A673 (cell line): Measurements from ENCODE around the gene ATL1. TPM values are rescaled to one million over a fixed set of nuclear protein-coding genes. Genes with fewer than 3 reads are reported as not detected.

Experiments used
- BruUV-seq: library from RNA; stranded (reverse); fragments of 400-500 nt; replicated peaks from 2 replicates; lab custom pipeline; 2021; lab: Mats Ljungman, UMichigan
- CTCF ChIA-PET: fragments of 300-600 bp; sonication (Branson Sonifier 250); formaldehyde crosslinking; loops from one replicate; lab custom pipeline; 2022; ENCODE audit warnings: antibody characterized with exemption; lab: Charles Lee
- POLR2A ChIA-PET: fragments of 300-600 bp; sonication (Branson Sonifier 250); formaldehyde crosslinking; loops from one replicate; lab custom pipeline; 2022; ENCODE audit warnings: antibody characterized with exemption; ENCODE audit not compliant: low non-redundant PET; lab: Charles Lee
- DNase-seq: peaks from one replicate; pipeline ENCODE4 v3.0.0-alpha.2; 2015; ENCODE audit warnings: low spot score
- H3K27ac ChIP-seq: fragments of 200-600 bp; sonication (generic); 2 replicates; pipeline ENCODE4 v1.5.1; 2016; ENCODE audit warnings: mixed run types, low read depth, mild to moderate bottlenecking, mixed read lengths, antibody characterized with exemption, low read length; ENCODE audit not compliant: poor library complexity, severe bottlenecking
- H3K27me3 ChIP-seq: fragments of 200-600 bp; sonication (generic); replicated peaks from 2 replicates; pipeline ENCODE4 v1.6.1; 2017; ENCODE audit warnings: mixed run types, low read depth, mild to moderate bottlenecking, mixed read lengths, antibody characterized with exemption, low read length; ENCODE audit not compliant: insufficient read depth, poor library complexity
- H3K36me3 ChIP-seq: fragments of 200-600 bp; sonication (generic); 2 replicates; pipeline ENCODE4 v1.6.1; 2016; ENCODE audit warnings: mixed run types, mild to moderate bottlenecking, mixed read lengths, antibody characterized with exemption, low read length; ENCODE audit not compliant: insufficient read depth, poor library complexity, severe bottlenecking
- H3K4me1 ChIP-seq: fragments of 200-600 bp; sonication (generic); 2 replicates; pipeline ENCODE4 v1.6.1; 2017; ENCODE audit warnings: mixed run types, mild to moderate bottlenecking, mixed read lengths, antibody characterized with exemption, low read length; ENCODE audit not compliant: insufficient read depth, poor library complexity, severe bottlenecking
- H3K4me3 ChIP-seq: fragments of 200-600 bp; sonication (generic); 2 replicates; pipeline ENCODE4 v1.5.1; 2016; ENCODE audit warnings: low read depth, mixed run types, mild to moderate bottlenecking, mixed read lengths, low read length; ENCODE audit not compliant: poor library complexity, severe bottlenecking
- H3K9me3 ChIP-seq: fragments of 200-600 bp; sonication (generic); 2 replicates; pipeline ENCODE4 v1.6.1; 2016; ENCODE audit warnings: mixed run types, low read depth, mild to moderate bottlenecking, mixed read lengths, antibody characterized with exemption, low read length; ENCODE audit not compliant: poor library complexity, severe bottlenecking
- EZH2 ChIP-seq: fragments of 200-600 bp; sonication (generic); IDR thresholded peaks from 2 replicates; pipeline ENCODE4 v1.6.1; 2017; ENCODE audit warnings: borderline replicate concordance, low read depth, mild to moderate bottlenecking, mixed read lengths, antibody characterized with exemption, low read length; ENCODE audit not compliant: poor library complexity, severe bottlenecking
- intact Hi-C: fragments of 100-400 bp; cut with micrococcal nuclease; formaldehyde crosslinking; loops from one replicate; pipeline ENCODE4 v1.10.0; 2022; ENCODE audit not compliant: unreplicated experiment
- total RNA-seq: library from RNA; stranded (reverse); gene quantifications from 2 replicates; pipeline ENCODE4 v1.2.3, GENCODE V29; 2021
- TF ChIP-seq, protein P1 (sequence below): fragments of 300-800, 200-600 bp; sonication (generic); conservative IDR thresholded peaks from 2 replicates; pipeline ENCODE4 v1.5.1; 2017; ENCODE audit warnings: low read depth, mild to moderate bottlenecking, antibody characterized with exemption, low read length, moderate library complexity, mixed read lengths

Gene ATL1
- total RNA-seq, 1 experiment from 2014 or later: 9.8 TPM

DNA sequence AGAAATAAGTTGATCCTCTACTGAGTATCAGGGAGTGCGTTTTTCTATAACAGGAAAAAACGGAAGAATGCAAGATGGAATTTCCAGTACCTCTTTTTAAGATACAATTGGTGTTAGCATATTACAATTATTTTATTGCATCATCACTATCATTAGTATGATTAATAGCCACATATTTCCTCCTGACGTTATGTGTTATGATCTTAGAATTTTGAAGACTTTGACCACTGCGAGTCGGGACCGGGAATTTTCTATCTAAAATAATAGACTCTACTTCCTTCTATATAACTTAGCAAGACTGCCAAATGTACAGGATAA, 108.8 kb downstream of the ATL1 start:
- TF ChIP-seq, protein P1, sequence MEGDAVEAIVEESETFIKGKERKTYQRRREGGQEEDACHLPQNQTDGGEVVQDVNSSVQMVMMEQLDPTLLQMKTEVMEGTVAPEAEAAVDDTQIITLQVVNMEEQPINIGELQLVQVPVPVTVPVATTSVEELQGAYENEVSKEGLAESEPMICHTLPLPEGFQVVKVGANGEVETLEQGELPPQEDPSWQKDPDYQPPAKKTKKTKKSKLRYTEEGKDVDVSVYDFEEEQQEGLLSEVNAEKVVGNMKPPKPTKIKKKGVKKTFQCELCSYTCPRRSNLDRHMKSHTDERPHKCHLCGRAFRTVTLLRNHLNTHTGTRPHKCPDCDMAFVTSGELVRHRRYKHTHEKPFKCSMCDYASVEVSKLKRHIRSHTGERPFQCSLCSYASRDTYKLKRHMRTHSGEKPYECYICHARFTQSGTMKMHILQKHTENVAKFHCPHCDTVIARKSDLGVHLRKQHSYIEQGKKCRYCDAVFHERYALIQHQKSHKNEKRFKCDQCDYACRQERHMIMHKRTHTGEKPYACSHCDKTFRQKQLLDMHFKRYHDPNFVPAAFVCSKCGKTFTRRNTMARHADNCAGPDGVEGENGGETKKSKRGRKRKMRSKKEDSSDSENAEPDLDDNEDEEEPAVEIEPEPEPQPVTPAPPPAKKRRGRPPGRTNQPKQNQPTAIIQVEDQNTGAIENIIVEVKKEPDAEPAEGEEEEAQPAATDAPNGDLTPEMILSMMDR: no peak
- TF ChIP-seq EZH2: no peak
- POLR2A ChIA-PET: interaction anchor here (0.7 kb wide), 2 partner anchors 427 to 1071 kb away, joined by 3 to 4 read pairs; no protein-coding TSS in a partner anchor
- CTCF ChIA-PET: interaction anchor here (0.7 kb wide), 1 partner anchor 46 kb away, joined by 4 read pairs; no protein-coding TSS in a partner anchor
- H3K4me1 ChIP-seq: peaks cover 25% of the 10 kb centered on the region
- peak overlapping the region; percentile 90 for H3K4me3 ChIP-seq
- DNase-seq: no peak
- BruUV-seq: no TSS peak
- H3K27ac ChIP-seq: peak overlapping the region; percentile 96
- no peaks in the 10 kb centered on the region for H3K27me3 ChIP-seq
- H3K9me3 ChIP-seq: no peaks in the 10 kb centered on the region
- no peaks in the 10 kb centered on the region for H3K36me3 ChIP-seq
- intact Hi-C loops: no loop called here

DNA sequence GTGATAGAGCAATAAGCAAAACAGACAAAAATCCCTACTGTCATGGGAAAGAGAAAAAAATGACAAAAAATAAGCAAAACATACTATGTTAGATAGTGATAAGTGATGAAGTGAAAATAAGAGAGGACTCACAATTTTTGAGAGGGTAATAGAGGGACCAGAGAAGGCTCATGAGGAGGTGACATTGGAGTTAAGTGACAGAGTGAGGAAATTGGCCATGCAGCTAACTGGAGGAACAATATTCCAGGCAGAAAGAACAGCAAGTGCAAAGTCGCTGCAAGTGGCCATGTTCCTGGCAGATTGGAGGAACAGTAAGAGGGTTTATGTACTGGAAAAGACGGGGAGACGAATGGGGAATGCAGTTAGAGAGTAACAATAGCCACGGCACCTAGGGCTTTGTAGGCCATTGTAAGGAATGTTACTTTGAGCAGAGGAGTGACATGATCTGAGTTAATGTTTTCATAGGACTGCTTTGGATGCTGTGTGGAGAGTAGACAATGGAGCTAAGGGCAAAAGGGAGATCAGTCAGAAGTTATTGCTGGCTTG, 109.6 kb downstream of the ATL1 start:
- ChIA-PET POLR2A (no interaction called here), CTCF (no interaction called here)
- intact Hi-C loops: no loop called here
- no peaks in the 10 kb centered on the region for H3K36me3 ChIP-seq
- H3K27me3 ChIP-seq: no peaks in the 10 kb centered on the region
- H3K9me3 ChIP-seq: no peaks in the 10 kb centered on the region
- BruUV-seq: no TSS peak
- no peak overlapping the region for H3K27ac ChIP-seq
- no peak for TF ChIP-seq EZH2
- TF ChIP-seq, protein P1: no peak
- H3K4me3 ChIP-seq: peak overlapping the region; percentile 90
- no peak for DNase-seq
- H3K4me1 ChIP-seq: peaks cover 24% of the 10 kb centered on the region

DNA sequence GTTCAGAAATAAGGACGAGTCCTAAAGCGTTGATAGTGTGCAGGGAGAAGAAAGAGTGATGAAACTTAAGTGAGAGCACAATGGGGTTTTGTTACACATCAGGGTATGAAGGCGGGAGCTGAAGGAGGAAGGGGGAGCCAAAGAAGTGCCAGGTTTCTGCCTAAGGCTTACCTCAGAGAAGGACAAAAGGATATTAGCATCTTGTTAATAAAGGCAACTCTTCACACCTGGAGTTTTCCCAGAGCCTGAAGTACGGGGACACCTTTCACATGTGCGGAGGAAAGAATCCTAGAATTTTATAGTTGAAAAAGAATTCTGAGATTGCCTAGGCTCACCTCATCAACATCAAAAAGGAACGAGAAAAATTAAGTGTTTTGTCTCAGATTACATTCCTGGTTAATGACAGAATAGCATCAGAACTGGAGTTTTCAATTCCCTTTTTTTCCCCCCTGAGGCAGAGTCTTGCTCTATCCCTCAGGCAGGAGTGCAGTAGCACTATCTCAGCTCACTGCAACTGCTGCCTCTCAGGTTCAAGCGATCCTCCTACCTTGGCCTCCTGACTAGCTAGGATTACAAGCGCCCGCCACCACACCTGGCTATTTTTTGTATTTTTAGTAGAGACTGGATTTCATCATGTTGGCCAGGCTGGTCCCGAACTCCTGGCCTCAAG, 110.4 kb downstream of the ATL1 start:
- Histone ChIP-seq H3K27ac (no peak overlapping the region), H3K27me3 (no peaks in the 10 kb centered on the region), H3K4me3 (no peak overlapping the region), H3K36me3 (no peaks in the 10 kb centered on the region), H3K9me3 (no peaks in the 10 kb centered on the region), H3K4me1 (peaks cover 20% of the 10 kb centered on the region)
- no TSS peak for BruUV-seq
- DNase-seq: no peak
- TF ChIP-seq, protein P1: no peak
- TF ChIP-seq EZH2: no peak
- intact Hi-C loops: no loop called here
- ChIA-PET POLR2A (no interaction called here), CTCF (no interaction called here)
